HG02571 (cell line): Measurements from ENCODE around the gene NACC2.

Experiments used
- ATAC-seq: cut with Tn5 transposase; IDR thresholded peaks from one replicate; pipeline ENCODE4 v1.9.1; 2021; ENCODE audit warnings: mild to moderate bottlenecking, moderate library complexity; ENCODE audit not compliant: unreplicated experiment

Gene NACC2

DNA sequence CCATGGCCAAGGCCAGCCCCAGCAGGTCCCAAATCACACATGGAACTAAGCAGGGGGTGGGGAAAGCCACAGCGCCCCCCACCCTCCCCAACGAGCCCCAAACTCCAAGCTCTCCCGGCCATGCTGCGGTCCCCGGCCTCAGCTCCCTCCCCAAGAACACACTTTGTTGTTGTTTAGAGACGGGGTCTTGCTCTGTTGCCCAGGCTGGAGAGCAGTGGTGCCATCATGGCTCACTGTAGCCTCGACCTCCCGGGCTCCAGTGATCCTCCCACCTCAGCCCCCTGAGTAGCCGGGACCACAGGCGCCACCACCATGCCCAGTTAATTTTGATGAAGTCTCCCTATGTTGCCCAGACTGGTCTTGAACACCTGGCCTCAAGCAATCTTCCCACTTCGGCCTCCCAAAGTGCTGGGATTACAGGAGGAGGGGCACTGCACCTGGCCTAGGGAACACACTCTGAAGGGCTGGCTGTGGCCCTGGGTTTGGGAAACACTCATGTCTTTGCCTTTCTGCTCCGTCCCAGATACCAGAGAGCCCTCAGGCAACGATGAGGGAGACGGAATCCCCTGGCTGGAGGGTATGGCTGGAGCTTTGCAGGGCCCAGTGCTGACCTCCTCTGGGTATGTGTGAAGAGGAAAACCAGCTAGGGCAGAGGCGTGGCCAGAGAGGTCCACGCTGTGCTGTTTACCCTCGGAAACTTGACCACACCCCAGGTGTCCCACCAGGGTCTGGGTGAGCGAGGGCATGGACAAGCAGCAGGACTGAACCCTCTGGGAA, 80.8 kb downstream of the NACC2 start:
- ATAC-seq: no peak

DNA sequence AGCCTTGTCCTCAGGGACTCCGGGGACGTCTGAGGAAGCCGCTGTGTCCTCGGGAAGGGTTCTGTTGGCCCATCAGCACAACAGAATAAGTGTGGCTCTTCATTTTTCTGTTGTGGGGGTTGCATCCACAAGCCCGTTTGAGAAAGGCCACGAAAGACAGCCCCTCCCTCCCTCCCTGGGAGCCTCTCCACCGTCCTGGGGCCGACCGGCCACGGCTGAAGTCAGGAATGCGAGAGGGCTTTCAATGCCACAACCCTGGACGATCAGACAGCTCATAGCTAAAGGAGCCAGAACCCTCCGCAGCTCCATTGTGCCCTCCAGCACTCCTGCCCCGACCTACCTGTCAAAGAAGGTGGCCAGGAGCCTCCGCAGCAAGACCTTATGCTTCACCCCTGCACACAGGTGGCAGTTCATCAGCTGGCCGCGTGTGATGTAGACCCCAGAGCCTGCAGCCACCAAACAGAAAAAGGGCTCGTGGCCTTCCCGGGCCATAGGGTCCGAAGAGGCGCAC, 81.5 kb downstream of the NACC2 start:
- ATAC-seq: no peak

DNA sequence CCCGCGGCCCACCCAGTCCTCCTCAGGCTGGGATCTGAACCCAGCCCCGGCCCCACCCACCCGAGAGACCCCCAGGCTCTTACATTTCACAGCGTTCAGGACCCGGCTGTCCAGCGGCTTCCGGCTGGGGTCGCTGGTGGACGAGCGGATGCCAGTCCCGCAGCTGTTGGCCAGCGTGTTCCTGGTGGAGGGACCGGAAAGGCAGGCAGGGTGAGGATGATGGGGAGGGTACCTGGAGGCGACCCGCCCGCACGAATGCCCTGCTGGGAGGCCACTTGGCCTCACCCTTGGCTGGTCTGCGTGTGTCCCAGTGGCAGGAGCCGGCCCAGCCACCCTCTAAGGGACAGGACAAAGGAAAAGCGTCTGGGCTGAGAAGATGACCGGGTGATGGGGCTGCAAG, 82.0 kb downstream of the NACC2 start:
- ATAC-seq: no peak

DNA sequence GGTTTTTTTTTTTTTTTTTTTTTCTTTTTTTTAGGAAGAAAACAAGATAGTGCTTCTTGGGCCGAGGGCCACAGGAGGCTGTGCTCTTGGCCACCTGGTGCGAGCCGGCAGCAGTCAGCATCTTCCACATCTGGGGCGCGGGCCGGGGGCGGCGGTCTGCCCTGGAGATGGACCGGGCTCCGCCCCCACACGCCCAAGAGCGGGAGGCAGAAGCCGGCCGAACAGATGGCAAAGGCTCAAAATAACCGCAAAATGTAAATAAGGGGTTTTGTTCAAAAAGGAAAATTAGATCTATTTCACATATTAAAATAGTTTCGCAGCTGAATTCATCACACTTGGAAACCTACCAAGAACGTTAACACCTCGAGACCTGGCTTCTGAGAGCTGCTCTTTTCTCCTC, 82.4 kb downstream of the NACC2 start:
- ATAC-seq: no peak

DNA sequence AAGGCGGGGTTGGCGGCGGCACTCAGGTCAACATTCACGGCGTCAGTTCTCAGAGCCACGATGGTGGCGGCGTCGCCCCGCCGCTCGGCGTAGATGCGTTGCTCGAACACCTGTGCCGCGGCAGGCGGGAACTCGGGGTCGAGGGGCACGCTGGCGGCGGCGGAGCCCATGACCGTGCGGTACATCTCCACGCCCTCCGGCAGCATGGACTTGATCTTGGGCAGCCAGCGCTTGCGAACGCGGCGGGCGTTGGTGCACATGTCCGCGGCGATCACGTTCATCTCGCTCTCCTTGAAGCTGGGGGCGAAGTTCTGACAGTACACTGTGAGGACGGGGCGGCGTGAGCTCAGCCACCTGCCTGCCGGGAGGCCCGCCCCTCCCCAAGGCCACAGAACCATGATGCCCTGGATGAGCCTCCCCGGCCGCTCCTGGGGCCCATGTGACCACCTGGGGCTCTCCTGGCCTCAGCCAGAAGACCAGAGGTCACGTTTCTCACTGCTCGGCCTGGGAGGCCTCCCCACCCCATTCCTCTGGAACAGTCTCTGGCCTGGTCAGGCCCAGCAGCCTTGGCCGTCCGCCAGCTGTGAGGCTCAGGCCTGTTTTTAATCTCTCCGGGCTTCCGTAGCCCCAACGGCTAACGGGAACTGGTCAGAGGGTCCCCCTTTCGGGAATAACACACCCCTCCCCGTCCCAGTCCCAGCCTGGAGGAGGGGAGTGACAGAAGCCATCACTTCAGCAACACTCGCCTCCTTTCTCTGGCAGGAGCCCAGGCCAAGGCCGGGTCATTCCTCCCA, 83.2 kb downstream of the NACC2 start:
- ATAC-seq: no peak

DNA sequence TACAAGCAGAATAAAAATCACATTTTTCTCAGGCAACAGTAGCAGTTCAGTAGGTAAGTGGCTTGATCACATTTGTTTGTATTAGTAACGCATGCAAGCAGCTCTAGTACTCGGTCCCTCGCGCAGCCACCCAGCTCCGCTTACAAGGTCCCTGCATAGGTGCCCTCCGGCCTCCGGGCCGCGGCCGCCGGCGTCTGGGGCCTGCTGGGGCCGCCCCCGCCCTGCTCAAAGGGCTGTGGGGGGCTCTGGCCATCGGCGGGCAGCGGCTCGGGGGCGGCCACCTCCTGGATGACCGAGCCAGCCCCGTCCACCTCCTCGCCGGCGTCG, 83.8 kb downstream of the NACC2 start:
- ATAC-seq: no peak

DNA sequence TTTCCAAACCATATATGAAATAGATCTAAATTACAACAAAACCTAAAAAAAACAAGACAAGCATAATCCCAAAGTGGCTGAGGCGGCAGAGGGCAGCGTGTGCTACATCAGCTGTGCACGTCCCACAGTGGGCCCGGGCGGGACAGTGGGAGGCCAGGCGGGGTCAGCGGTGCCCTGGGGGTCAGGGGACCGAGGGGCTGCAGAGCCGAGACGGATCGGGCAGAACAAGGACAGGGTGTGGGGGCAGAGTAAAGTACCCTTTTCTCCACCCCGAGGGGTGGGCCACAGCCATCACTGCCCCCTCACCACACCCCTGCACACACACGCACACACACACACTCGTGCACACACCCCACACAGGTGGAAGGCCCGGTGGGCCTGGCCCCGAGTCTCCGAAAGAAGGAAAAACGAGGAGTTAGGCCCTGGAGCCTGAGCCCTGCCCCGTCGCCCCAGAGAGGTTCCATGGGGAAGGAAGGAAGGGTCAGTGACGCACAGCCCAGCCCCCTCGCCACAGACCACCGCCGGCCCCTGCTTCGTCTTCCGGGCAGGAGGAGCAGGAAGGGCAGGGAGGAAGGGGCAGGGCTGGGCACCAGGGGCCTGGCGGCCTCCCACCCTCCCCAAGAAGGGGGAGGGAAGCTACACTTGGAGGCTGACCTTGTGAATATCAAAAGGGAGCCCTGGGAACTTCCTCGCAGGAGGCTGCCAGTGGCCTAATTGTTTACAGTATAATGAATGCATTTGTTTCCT, 84.3 kb downstream of the NACC2 start:
- ATAC-seq: no peak

DNA sequence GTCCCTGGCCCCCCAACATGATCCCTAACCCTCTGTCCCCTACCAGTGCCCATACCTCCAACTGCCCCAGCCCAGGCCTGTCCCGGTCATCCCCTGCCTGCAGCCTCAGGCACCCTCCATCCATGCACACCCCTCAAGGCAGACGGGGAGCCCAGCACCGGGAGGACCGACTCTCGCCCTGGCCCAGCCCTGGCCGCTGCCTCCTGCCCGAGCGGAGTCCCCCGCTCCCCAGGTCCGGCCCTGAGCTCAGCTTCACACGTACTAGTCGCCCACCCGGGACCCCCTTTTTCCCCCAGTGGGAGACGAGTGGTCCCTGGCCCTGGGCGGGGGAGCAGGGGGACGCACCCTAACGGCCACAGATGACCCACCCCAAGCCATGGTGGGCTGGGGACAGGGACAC, 84.9 kb downstream of the NACC2 start:
- no peak for ATAC-seq

DNA sequence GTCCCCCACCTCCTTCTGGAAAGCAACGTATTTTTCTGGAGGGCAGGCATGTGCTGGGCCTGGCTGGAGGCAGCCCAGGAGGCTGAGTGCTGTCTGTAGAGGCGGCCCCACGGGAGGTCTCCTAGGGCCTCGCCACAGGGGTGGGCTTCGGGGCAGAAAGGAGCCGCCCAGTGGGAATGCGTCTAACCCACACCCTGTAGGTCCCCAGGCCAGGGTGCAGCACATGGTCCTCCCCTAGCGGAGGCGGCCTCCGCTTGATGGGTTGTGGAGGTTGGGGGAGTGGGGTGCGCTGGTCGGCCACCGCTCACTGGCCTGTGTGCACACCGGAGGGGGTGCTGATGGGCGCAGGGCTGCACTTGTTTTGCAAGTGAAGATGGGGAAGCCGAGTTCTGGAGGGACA, 85.6 kb downstream of the NACC2 start:
- ATAC-seq: no peak

DNA sequence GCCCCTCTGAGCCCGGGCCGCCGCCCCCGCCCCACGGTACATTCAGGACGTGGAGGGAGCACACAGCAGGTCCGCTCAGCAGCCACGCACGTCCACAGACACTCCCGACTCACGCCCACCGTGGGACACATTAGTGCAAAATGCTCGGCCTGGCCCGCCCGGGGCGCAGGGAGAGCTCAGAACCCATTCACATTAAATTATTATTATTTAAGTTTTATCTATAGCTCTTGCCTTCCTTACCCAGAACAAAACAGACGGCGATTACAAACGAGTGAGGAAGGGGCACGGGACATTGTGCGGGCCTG, 86.4 kb downstream of the NACC2 start:
- no peak for ATAC-seq

DNA sequence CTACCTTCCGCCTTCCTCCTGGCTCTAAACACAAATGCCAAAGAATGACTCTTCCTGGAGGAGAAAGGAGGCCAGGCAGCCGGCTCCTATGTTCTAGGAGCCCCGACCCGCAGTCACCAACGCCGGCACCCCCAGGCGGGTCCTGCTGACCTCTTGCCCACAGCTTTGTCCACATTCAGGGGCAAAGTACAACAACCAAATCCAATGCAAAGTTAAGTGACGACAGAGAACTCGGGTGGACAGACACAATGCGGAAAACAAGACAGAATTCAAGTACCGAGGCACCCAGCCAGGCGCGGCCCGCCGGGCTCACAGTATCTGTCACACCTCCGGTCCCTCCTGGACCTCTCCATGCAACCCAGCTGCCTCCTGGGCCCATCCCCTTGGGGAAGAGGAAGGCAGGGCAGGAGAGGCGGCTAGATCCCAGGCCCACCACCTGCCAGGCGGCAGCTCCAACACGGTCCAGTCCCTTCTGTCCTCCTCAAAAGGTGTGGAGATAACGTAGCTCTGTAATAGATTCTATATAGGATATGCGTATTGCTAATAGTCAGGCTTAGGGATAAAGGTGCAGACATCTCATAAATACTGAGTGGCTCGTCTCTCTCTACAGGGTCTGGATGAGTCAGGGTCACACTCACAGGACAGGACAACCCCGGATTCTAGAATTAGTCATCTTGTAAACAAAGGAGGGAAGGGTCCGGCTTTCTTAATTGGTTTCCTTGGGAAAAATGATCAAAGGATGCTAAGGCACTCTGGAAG, 87.0 kb downstream of the NACC2 start:
- no peak for ATAC-seq

DNA sequence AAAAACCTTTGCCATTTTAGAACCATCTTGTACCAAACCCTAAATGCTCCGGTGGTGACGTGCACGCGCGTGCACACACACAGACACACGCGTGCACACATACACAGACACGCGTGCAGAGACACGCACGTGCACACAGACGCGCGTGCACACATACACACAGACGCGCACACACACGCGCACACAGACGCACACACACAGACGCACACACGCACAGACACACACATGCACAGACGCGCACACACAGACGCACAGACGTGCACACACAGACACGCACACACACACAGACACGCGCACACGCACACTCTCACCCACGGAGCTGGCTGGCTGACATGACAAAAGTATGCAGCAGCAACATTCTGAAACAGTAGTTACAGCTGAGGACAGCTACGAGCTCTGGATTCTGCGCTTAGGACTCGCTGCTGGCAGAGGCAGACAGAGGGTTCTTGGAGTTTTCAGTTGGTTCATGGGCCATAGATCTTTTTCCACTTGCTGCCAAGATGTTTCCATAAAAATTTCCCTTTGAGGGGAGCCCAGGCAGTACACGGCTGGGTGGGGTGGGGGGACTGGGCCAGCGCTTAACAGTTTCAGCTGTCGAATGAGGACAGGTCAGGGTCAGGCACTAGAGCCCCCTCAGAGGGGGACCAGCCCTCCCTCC, 87.7 kb downstream of the NACC2 start:
- no peak for ATAC-seq

DNA sequence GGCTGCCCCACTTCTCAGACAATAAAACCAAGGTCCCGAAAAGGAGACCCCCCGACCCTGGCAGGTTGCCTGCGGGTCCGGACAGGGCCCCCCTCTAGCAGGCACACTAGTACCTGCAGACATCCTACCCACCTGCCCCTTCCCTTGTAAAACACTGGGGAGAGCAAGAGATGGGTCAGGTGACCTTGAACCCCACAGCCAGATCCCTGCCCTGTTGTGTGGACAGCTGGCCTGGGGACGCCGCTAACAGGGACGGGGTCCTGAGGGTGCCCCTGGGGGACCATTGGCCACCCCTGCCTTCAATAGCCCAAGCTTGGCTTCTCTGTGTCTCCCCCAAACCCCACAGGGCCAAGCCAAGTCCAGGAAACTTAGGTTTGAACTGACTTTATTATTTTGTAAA, 88.9 kb downstream of the NACC2 start:
- ATAC-seq: no peak

DNA sequence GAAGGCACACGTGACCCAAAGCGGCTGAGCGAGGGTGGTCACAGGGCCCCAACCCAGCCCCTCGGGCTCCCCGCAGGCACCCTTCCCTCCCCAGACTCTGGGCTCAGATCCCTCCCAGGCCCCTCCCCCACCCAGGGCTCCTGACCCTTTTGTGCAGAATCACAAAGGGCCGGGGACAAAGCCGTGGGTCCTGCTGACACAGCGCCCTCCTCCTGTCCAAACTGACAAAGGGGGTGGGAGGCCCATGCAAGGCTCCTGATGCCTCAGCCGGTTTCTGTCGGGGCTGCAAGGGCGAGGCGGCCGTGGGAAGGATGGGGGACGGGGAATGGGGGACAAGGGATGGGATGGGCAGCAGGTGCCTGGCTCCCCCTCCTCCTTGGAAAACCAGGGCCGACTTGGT, 90.4 kb downstream of the NACC2 start:
- ATAC-seq: no peak

DNA sequence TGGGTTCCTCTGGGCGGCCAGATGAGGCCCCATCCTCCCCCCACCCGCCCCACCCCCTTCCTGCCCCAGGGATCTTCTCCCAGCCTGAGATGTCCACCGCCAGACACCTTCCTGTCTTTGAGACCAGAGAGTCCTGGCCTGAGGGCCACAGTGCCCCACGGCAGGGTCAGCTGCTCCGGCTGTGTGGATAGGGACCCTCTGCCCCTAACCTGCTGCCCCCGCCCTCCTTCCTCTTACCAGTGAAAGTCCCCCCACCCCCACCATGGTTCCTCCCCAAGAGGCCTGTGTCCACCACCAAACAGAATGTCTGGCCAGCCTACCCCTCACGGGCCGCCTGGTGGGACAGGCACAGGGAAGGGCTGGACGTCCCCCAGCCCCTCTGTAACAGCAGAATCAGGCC, 90.9 kb downstream of the NACC2 start:
- no peak for ATAC-seq

DNA sequence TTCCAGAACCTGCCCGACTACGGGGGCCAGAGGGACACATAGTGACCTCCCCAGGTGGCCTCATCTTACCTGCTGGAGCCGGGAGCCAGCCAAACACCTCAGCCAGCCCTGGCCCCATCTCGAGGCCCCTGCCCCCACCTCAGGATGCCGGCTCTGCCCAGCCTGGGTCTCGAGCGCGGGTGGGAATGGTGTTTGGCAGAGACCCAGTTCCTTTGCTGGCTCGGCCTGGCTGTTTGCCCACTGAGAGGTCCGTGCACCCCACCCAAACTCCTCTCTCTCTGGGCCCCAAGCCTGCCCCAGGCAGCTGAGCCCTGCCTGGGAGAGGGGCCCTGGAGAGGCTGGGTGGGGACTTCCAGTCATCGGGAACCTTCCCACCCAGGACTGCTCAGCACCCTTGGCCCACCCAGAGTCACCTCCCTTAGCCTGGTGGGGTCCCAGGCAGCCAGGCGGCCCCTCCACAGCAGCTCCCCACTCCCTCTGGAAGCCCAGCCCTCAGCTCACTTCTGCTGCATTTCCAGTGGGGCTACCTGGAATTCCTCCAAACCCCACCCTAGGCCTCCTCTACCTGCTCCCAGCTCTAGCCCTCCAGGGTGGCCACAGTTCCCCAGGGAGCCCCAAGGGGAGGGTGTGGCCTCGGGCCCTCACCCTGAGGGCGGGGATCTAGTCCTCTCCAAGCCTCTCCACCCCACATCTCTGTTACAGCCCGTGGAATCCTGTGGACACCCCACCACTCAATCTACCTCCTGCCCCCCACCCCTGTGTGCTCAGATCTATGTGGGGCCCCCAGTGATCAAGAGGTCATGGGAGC, 91.5 kb downstream of the NACC2 start:
- ATAC-seq: no peak

DNA sequence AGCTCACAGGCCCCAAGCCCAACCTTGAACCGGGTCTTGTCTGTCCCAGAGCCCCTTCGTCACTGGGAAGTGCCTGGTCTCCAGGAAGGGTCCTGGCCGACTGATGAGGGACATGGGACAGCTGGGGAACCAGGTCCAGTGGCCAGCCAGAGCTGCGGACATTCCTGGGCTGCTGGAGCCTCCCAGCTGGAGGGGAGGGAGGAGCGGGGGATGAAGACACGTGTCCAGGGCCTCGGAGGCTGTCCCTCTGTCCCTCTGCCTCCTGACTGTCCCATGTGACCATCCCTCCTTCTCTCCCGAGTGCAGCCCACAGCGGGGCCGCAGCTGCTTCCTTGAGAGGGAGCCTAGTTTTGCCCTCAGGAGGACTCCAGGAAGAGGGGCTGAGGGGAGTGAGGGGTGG, 92.2 kb downstream of the NACC2 start:
- no peak for ATAC-seq

DNA sequence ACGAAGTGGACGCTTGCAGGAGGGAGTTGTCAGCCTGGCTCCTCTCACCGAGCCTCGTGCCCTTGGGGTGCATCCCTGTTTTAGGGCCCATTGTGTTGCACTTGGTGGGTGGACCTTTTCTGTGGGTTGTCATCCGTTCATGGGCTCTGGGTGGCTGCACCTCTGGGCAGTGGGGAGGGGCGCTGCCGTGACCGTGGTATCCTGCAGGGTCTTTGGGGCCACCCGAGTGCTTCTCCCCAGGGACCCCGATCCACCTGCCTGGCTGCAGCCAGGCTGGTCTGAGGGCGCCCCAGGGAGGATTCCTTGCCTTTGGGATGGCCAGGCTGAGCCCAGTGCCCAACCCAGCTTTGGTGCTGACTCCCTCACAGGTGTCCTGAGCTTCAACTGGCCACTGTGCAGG, 92.9 kb downstream of the NACC2 start:
- ATAC-seq: no peak

DNA sequence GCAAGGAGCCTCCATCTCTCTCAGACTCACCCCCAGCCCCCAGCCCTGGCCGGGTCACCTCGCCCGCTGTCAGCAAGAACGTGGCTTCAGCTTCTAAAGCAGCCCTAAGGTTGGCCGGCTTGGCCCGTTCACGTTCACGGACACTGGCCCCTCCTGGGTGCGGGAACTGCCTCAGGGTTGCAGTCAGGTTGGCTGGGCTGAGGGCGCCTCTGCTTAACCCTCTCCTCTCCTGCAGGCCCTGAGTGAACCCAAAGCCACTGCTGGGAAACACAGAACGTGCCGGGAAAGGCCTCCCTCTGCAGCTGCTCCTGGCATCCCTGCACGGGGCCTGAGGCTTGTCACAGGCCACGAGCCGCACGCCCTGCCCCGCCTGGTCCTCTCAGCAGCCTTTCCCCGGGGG, 93.9 kb downstream of the NACC2 start:
- no peak for ATAC-seq
